ENCODE data around the gene SRRM3. TPM values are rescaled to one million over a fixed set of nuclear protein-coding genes. Genes with fewer than 3 reads are reported as not detected.

The SRRM3 gene
- total and polyA plus RNA-seq, 9 of the 15 experiments (the other 6 are each of a cell fraction or from before 2014, with no cell fraction given) = 0.04 to 0.91 (median 0.46) TPM; not detected in 2

- no peak for FAIRE-seq
- in situ Hi-C loops (cut with MboI) (no loop called here), intact Hi-C loops (cut with micrococcal nuclease) (no loop called here)
- H3K27me3 ChIP-seq (ENCODE audit: control insufficient read depth in 2 of 2, insufficient read depth in 2 of 2, low read length in 2 of 2) = peaks cover 8 to 61% of the 10 kb centered on the region in 2 experiments
- no peak overlapping the region for H3K4me2 ChIP-seq (ENCODE audit: insufficient read depth, low read length)
- no TSS peak for BruUV-seq (replicated peaks)
- 0% methylated on average over 1 of the region's 1 CpG for WGBS (ENCODE audit: insufficient coverage, low coverage, missing lambda C conversion rate)
- no peak overlapping the region for H3K27ac ChIP-seq (ENCODE audit: extremely low read depth, low read depth, low read length)
- H3K36me3 ChIP-seq (ENCODE audit: control insufficient read depth, insufficient read depth, low read length) = no peaks in the 10 kb centered on the region
- H3K9me1 ChIP-seq (ENCODE audit: control insufficient read depth, insufficient read depth, low read length) = no peaks in the 10 kb centered on the region
- H4K20me1 ChIP-seq (replicated peaks; ENCODE audit: control insufficient read depth, insufficient read depth, low read length) = 0 out of 2 replicates have a peak, but pooled peaks cover 2% of the 10 kb centered on the region
- TF ChIP-seq PHF21A (IDR thresholded peaks at IDR 0.05; ENCODE audit: borderline replicate concordance, low read depth) (no peak), PTRF (tag; IDR thresholded peaks at IDR 0.05) (no peak), EHMT2 (IDR thresholded peaks at IDR 0.05) (no peak), TBL1XR1 (IDR thresholded peaks at IDR 0.05; ENCODE audit: low read length in 2 of 2) (no peak), EGR1 (conservative IDR thresholded peaks at IDR 0.05) (no peak), ZNF778 (CRISPR knock-in tag; IDR thresholded peaks at IDR 0.05) (no peak), ZNF589 (CRISPR knock-in tag; IDR thresholded peaks at IDR 0.05; ENCODE audit: low read depth) (no peak), MYBL2 (IDR thresholded peaks at IDR 0.05; ENCODE audit: low read depth) (no peak), MYBL2 (CRISPR knock-in tag; IDR thresholded peaks at IDR 0.05; ENCODE audit: borderline replicate concordance) (no peak), RBM14 (IDR thresholded peaks at IDR 0.05; ENCODE audit: borderline replicate concordance, insufficient read depth, low read depth, low read length) (no peak)
- H3K4me3 ChIP-seq = no peak overlapping the region
- H3K79me2 ChIP-seq (ENCODE audit: control insufficient read depth, insufficient read depth, low read length) = no peaks in the 10 kb centered on the region
- H3K9ac ChIP-seq (ENCODE audit: insufficient read depth in 1 of 2, low read depth in 2 of 2, low read length in 2 of 2) = no peak overlapping the region
- no peak overlapping the region for H2AFZ ChIP-seq (ENCODE audit: low read depth, low read length)
- no peak for ATAC-seq
- 0 out of 5 replicates have a peak, but pooled peaks cover 0 to 3% of the 10 kb centered on the region in 2 experiments for H3K4me1 ChIP-seq (replicated peaks in 1 of 2; ENCODE audit: control insufficient read depth in 2 of 2, insufficient read depth in 2 of 2, low read length in 2 of 2)
- H3K9me3 ChIP-seq (replicated peaks; ENCODE audit: control insufficient read depth, insufficient read depth, low read depth, low read length) = no peaks in the 10 kb centered on the region
- POLR2A ChIA-PET = interaction anchor here (0.8 kb wide), 1 partner anchor 261 kb away, joined by 3 read pairs; no protein-coding TSS in a partner anchor
- CTCF ChIA-PET (ENCODE audit: low intra/inter-chr PET ratio) = no interaction called here
- no peak for DNase-seq (ENCODE audit: extremely low read depth in 1 of 4, low spot score in 3 of 4)
Measured at GRCh38 chr7:76209310-76209709, 7.6 kb downstream of the SRRM3 start.

All from K562 (cell line).